ENCODE measurements around the gene ANO9.

DNA sequence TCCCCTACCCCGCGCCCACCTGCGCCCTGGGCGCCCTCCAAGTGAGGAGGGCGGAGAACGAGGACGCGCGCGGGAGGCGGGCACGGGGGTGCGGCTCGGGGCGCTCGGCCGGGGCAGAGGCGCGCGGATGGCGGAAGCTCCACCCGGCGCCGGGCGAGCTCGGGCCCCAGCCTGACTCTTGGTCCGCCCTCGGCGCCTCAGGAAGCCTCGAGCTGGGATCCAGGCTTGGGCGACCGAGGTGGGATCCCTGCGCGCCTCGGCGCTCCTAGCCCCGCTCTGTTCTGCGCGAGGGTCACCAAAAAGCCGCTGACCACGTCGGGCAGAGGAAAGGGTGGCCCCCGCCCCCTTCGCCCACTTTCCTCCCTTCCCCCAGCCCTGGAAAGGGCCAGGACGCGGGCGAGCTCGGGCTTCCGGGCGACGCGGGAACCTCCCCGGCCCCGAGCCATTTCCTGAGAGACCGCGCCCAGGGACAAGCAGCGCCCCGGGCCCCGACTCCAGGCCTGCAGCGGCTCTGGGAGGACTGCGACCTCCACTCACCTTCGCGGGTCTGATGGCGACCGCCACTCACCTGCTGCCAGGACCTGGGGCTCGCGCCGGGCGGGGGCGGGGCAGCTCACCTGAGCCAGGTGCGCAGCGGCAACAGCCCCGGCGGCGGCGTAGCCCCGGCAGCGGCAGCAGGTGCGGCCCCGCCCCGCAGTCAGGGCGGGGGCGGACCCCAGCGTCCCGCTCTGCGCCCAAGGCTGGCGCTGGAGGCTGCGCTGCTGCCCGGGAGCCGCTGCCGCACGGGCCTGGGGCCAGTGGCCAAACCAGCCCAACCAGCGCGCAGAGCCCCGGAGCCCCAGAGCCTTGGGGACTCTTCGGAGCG lies 24.8 kb downstream of the ANO9 start:
- TF ChIP-seq, protein P1, sequence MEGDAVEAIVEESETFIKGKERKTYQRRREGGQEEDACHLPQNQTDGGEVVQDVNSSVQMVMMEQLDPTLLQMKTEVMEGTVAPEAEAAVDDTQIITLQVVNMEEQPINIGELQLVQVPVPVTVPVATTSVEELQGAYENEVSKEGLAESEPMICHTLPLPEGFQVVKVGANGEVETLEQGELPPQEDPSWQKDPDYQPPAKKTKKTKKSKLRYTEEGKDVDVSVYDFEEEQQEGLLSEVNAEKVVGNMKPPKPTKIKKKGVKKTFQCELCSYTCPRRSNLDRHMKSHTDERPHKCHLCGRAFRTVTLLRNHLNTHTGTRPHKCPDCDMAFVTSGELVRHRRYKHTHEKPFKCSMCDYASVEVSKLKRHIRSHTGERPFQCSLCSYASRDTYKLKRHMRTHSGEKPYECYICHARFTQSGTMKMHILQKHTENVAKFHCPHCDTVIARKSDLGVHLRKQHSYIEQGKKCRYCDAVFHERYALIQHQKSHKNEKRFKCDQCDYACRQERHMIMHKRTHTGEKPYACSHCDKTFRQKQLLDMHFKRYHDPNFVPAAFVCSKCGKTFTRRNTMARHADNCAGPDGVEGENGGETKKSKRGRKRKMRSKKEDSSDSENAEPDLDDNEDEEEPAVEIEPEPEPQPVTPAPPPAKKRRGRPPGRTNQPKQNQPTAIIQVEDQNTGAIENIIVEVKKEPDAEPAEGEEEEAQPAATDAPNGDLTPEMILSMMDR (IDR thresholded peaks at IDR 0.05; ENCODE audit: low read depth, low read length), result no peak
- TF ChIP-seq EZH2phosphoT487 (IDR thresholded peaks at IDR 0.05; ENCODE audit: low read depth), result no peak
